Measurements from ENCODE around the gene PIN1.

Gene PIN1

GRCh38 chr19:9891609-9892373 is 56.7 kb downstream of the PIN1 start:
- no peak for DNase-seq

Data from GF-D8 (cell line).